ENCODE data around the gene BRMS1. TPM values are rescaled to one million over a fixed set of nuclear protein-coding genes. Genes with fewer than 3 reads are reported as not detected.

The BRMS1 gene
- total and polyA plus RNA-seq, 10 of the 15 experiments (the other 5 are each of a cell fraction or from before 2014, with no cell fraction given) = 2.1 to 85.3 (median 48.5) TPM

DNA sequence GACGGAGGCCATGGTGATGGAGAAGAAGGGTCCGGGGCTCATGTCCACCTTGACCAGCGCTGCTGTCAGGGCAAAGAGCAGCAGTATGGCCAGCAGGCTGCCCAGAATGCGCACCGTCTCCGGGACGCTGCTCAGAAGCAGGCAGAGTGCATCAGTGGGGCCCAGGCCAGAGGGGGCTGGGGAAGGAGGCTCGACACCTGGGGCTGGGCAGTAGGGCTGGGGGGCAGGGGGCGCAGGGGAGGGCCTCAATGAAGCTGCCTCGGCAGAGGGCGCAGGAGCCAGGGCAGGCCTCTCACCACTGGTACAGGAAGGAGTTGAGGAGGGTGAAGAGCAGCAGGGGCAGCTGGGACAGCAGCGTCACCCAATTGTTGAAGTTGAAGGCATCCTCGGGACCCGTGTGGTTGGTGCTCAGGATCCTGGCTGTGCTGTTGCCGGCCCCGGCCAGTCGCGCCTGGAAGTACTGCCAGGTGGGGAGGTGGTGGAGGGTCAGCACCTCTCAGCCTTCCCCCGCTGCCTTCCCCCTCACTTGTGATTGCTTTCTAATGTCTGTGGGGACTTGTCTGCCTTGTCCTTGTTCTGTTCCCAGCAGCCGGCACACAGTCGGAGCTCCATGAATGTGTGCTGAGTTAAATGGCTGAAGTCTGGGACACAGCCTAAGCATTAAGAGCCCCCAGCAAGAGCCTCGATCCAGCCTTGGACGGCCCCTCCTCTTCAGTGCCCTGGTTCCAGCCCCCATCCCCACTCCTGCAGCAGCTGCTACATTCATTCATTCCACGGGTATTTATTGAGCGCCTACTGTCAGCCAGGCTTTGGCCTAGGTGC lies 24.4 kb upstream of the BRMS1 start (continued):
- no peak for TF ChIP-seq POU2F2 (IDR thresholded peaks at IDR 0.05; ENCODE audit: borderline replicate concordance, low read depth, low read length)
- no peak for TF ChIP-seq KDM1A (IDR thresholded peaks at IDR 0.05; ENCODE audit: borderline replicate concordance)
- TF ChIP-seq TCF3 (IDR thresholded peaks at IDR 0.05; ENCODE audit: borderline replicate concordance, insufficient read depth, low read depth, low read length) = no peak
- TF ChIP-seq, protein P1, sequence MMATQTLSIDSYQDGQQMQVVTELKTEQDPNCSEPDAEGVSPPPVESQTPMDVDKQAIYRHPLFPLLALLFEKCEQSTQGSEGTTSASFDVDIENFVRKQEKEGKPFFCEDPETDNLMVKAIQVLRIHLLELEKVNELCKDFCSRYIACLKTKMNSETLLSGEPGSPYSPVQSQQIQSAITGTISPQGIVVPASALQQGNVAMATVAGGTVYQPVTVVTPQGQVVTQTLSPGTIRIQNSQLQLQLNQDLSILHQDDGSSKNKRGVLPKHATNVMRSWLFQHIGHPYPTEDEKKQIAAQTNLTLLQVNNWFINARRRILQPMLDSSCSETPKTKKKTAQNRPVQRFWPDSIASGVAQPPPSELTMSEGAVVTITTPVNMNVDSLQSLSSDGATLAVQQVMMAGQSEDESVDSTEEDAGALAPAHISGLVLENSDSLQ (IDR thresholded peaks at IDR 0.05) = no peak
- no peak for TF ChIP-seq STAT1 (conservative IDR thresholded peaks at IDR 0.05)
- TF ChIP-seq DPF2 (IDR thresholded peaks at IDR 0.05) = no peak
- no peak for TF ChIP-seq ESRRA (IDR thresholded peaks at IDR 0.05; ENCODE audit: low read length)
- TF ChIP-seq ZNF24 (IDR thresholded peaks at IDR 0.05) = no peak
- TF ChIP-seq FOXK2 (IDR thresholded peaks at IDR 0.05) = no peak
- no peak for TF ChIP-seq RUNX3 (IDR thresholded peaks at IDR 0.05; ENCODE audit: low read length)

DNA sequence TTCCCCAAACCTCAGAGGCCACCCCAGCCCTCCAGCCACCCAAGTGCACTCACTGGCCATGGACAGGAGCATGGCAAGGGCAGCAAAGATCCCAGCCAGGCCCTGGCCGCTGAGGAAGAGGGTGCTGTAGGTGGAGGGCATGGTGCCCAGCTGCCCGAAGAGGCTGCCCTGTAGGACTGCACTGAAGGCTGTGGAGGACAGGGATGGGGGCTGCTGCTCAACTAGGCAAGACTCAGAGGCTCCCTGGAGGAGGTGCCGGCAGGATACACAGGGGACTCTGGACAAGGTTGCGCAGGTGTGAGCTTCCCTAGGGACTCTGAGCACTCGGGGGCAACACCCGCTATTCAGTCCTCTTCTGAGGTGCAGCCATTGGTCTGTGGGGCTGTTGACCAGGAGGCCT lies 23.6 kb upstream of the BRMS1 start:
- SMC1A ChIA-PET (ENCODE audit: uncharacterized antibody, unreplicated experiment) = no interaction called here
- Histone ChIP-seq H3K79me2 (ENCODE audit: control insufficient read depth, insufficient read depth, low read length) (no peaks in the 10 kb centered on the region; the same call in none of the 2 replicates), H3K4me1 (ENCODE audit: control insufficient read depth, insufficient read depth, low read length) (peaks cover 4% of the 10 kb centered on the region; the same call in 1 of the 2 replicates), H4K20me1 (ENCODE audit: control insufficient read depth, insufficient read depth) (no peaks in the 10 kb centered on the region), H2AFZ (ENCODE audit: control insufficient read depth, low read depth, low read length) (no peak overlapping the region), H3K27me3 (replicated peaks in 1 of 2; ENCODE audit: control insufficient read depth in 2 of 2, insufficient read depth in 2 of 2, low read length in 1 of 2) (no peaks in the 10 kb centered on the region; a peak in 1 of 4 replicates), H3K4me3 (no peak overlapping the region), H3K27ac (ENCODE audit: control insufficient read depth, insufficient read depth) (no peak overlapping the region), H3K9me3 (replicated peaks; ENCODE audit: control insufficient read depth, insufficient read depth, low read length) (no peaks in the 10 kb centered on the region), H3K4me2 (ENCODE audit: control insufficient read depth, insufficient read depth) (no peak overlapping the region), H3K9ac (ENCODE audit: control insufficient read depth, insufficient read depth, low read length) (no peak overlapping the region), H3K36me3 (ENCODE audit: control insufficient read depth in 2 of 2, insufficient read depth in 2 of 2, low read length in 1 of 2) (no peaks in the 10 kb centered on the region; a peak in 2 of 4 replicates)
- WGBS (ENCODE audit: insufficient coverage, insufficient replicate concordance, low lambda C conversion rate, missing lambda C conversion rate) = 51% methylated on average over 6 of the region's 6 CpGs
- no peak for FAIRE-seq
- no peak for ATAC-seq
- DNase-seq (ENCODE audit: low read depth, low spot score) = no peak
- no TSS peak for BruUV-seq (replicated peaks)
- RAD21 ChIA-PET (ENCODE audit: unreplicated experiment) = no interaction called here
- intact Hi-C loops (cut with micrococcal nuclease; ENCODE audit: unreplicated experiment) = no loop called here
- CTCF ChIA-PET = interaction anchor here (0.5 to 5.9 kb wide), 2 partner anchors 13 to 18 kb away, joined by 3 to 91 read pairs; no protein-coding TSS in a partner anchor
- POLR2A ChIA-PET = no interaction called here
- in situ Hi-C loops (cut with MboI) = no loop called here
- no peak for TF ChIP-seq RELA (IDR thresholded peaks at IDR 0.05; ENCODE audit: borderline replicate concordance, partially characterized antibody)
- no peak for TF ChIP-seq ZNF207 (IDR thresholded peaks at IDR 0.05; ENCODE audit: borderline replicate concordance)
- TF ChIP-seq, protein P2, sequence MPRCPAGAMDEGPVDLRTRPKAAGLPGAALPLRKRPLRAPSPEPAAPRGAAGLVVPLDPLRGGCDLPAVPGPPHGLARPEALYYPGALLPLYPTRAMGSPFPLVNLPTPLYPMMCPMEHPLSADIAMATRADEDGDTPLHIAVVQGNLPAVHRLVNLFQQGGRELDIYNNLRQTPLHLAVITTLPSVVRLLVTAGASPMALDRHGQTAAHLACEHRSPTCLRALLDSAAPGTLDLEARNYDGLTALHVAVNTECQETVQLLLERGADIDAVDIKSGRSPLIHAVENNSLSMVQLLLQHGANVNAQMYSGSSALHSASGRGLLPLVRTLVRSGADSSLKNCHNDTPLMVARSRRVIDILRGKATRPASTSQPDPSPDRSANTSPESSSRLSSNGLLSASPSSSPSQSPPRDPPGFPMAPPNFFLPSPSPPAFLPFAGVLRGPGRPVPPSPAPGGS (IDR thresholded peaks at IDR 0.05; ENCODE audit: borderline replicate concordance, insufficient read depth, low read depth, low read length, poor library complexity, severe bottlenecking) = no peak
- no peak for TF ChIP-seq ZBED1 (IDR thresholded peaks at IDR 0.05; ENCODE audit: borderline replicate concordance)
- TF ChIP-seq NBN (IDR thresholded peaks at IDR 0.05) = no peak
- TF ChIP-seq RB1 (IDR thresholded peaks at IDR 0.05; ENCODE audit: borderline replicate concordance) = no peak
- TF ChIP-seq ZNF384 (IDR thresholded peaks at IDR 0.05; ENCODE audit: borderline replicate concordance, low read depth, low read length) = no peak
- TF ChIP-seq NFXL1 (IDR thresholded peaks at IDR 0.05; ENCODE audit: borderline replicate concordance) = no peak
- TF ChIP-seq, protein P1 (IDR thresholded peaks at IDR 0.05) = no peak
- no peak for TF ChIP-seq STAT3 (IDR thresholded peaks at IDR 0.05; ENCODE audit: low read depth, low read length)
- no peak for TF ChIP-seq STAT1 (conservative IDR thresholded peaks at IDR 0.05)
- no peak for TF ChIP-seq TARDBP (IDR thresholded peaks at IDR 0.05; ENCODE audit: borderline replicate concordance)
- no peak for TF ChIP-seq JUND (IDR thresholded peaks at IDR 0.05; ENCODE audit: low read depth, low read length)
- no peak for TF ChIP-seq SIN3A (IDR thresholded peaks at IDR 0.05; ENCODE audit: low read depth, low read length)

Measured in GM12878 (cell line).